ENCODE measurements around the gene OLR1.
A peak's percentile ranks its signal among the peaks of the same experiment; 100 is the strongest.
"Not testable (repeated sequence)": the region's sequence is repeated elsewhere in the genome, so short reads cannot be mapped to it uniquely, and the experiment has no call there.

Gene OLR1

GRCh38 chr12:10190558-10191388 is 18.8 kb upstream of the OLR1 start:
- peak; percentile 33 for DNase-seq

- DNase-seq, result no peak
Observed at GRCh38 chr12:10189653-10190052, 17.7 kb upstream of the OLR1 start.

DNA sequence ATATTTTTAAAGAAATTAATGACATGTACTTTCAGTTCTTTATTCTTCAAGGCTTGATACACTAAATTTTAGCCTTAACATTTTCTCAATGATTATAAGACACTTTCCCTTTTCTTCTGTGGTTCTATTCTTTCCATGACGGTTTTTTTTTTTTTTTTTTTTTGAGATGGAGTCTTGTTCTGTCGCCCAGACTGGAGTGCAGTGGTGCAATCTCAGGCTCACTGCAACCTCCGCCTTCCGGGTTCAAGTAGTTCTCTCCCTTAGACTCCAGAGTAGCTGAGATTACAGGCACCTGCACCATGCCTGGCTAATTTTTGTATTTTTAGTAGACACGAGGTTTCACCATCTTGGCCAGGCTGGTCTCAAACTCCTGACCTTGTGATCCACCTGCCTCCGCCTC is 15.0 kb upstream of the OLR1 start:
- DNase-seq, result not testable (repeated sequence)

- no peak for DNase-seq
Observed at GRCh38 chr12:10186299-10186698, 14.4 kb upstream of the OLR1 start.

GRCh38 chr12:10184261-10184843 is 12.4 kb upstream of the OLR1 start:
- no peak for DNase-seq

- no peak for DNase-seq
Observed at GRCh38 chr12:10182354-10183049, 10.6 kb upstream of the OLR1 start.

GRCh38 chr12:10179776-10180181 is 7.8 kb upstream of the OLR1 start:
- DNase-seq, result no peak

GRCh38 chr12:10178821-10179220 is 6.9 kb upstream of the OLR1 start, which contains the start of gene TMEM52B:
Gene TMEM52B (plus strand): TSS chr12:10179032. CDS start chr12:10179575, 543 bp downstream.
- no peak for DNase-seq

GRCh38 chr12:10175846-10176636 is 4.1 kb upstream of the OLR1 start:
- DNase-seq, result no peak

DNA sequence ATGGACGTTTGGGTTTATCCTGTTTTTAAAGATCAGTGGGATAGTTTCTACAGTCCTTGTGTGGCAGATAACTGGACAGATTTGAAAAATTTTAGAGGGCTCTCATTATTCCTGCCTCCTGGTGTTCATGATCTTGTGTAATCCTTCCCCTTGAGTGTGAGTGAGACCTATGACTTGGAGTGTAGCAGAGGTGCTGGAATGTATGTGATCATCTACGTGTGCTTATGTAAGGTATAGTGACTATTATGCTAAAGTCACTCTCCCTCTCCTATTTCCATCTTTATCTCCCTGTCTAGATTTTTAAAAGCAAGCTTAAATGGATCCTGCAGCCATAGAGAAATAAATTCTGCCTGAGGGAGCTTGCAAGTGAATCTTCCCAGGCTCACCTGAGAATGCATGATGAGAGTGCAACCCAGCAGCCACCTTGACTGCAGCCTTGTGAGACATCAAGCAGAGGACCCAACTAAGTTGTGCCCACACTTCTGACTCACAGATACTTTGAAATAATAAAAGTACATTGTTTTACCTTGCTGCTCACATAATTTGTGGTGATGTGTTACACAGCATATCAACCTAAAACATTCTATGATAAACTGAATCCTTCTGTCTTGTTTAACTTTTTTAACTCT is 3.2 kb upstream of the OLR1 start:
- DNase-seq, result no peak

DNA sequence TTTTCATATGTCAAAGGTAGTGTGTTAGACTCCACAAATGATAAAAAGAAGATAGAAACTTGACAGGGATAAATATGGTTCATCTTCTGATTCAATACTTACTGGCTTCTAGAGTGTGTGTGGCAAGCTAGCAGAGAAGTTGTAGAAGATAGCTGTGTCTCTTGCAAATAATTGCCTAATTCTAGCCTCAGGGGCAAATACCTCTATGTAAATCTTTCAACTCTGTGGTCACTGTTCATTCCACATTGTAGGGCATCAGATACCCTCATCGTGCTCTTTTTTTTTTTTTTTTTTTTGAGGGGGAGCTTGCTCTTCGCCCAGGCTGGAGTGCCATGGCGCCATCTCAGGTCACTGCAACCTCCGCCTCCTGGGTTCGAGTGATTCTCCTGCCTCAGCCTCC is 1.7 kb downstream of the OLR1 start:
- DNase-seq, result no peak

- DNase-seq, result no peak
Observed at GRCh38 chr12:10169104-10169503, 2.8 kb downstream of the OLR1 start.

DNA sequence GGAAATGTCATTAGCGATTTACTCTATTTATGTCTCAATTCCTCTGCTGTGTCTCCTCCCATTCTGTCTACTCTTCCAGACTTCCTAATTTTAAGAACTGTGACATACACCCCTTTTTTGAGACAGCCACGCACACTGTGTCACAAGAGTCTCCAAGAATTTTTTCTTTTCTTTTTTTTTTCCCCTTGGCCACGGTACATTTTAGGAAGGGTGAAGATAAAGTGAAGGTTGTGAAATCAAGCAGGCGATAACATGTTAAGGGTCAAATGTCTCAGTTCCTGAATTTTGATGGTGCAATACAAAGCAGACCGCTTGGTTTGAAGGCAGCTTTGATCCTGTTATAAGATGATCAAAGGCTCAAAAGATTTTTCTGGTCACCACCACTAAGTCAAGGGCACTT is 4.3 kb downstream of the OLR1 start:
- no peak for DNase-seq

- no peak for DNase-seq
Observed at GRCh38 chr12:10165421-10165820, 6.5 kb downstream of the OLR1 start.

DNA sequence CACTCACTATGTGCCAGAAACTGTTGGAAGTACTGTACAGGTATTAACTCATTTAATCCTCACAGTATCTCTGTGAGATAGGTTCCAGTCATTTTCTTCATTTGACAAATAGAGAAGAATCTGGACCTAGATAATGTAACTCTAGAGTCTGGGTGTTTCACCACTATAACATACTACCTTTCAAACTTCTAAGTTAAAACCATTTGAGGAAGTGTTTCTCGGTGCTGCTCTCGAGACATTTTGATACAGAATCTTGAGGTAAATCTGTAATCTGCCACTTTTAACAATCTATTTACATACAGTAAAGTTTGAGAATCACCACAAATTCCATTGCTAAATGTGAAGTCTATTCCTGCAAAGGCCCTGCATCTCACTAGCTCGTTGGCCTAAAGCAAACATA is 8.8 kb downstream of the OLR1 start:
- DNase-seq, result no peak

- DNase-seq, result no peak
Observed at GRCh38 chr12:10160617-10161385, 11.1 kb downstream of the OLR1 start.

- no peak for DNase-seq
Observed at GRCh38 chr12:10159280-10159679, 12.7 kb downstream of the OLR1 start.

DNA sequence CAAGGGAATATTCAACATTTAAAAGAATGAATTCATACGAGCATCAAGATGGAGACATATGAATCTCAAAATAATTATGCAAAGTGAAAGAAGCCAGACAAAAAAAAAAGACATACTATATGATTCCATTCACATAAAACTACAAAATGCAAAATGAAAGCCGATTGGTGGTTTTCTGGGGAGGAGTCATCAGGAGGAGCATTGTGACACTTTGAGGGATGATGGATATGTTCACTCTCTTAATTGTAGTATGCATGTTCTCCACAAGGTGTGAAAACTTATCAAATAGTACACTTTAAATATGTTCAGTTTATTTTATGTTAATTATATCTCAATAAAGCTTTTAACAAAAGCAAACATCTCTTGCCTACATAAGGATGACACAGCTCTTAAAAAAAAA is 13.5 kb downstream of the OLR1 start:
- no peak for DNase-seq

GRCh38 chr12:10155966-10156365 is 16.0 kb downstream of the OLR1 start:
- DNase-seq, result no peak

DNA sequence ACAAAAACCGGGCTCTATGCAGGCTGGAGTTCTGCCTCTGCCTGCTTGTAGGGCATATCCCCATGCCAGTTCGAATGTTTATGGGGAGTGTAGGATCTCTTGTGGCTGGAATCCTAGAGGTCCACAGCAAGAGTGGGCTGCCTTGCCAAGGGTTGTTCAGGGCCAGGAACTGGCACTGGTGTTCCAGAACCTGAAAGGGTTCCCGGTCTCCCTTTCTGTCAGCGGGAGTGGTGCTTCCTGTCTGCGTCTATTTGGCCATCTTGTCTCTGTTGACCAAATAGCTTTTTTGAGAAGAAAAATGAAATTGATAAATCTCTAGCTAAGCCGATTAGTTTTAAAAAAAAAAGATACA is 17.8 kb downstream of the OLR1 start:
- DNase-seq, result no peak

- DNase-seq, result peak; percentile 15
Observed at GRCh38 chr12:10153271-10154144, 18.4 kb downstream of the OLR1 start.

Measured in 8988T (cell line).